Endometrial microvascular endothelial cells (primary cell): ENCODE results near the gene BBIP1. TPM values are rescaled to one million over a fixed set of nuclear protein-coding genes. Genes with fewer than 3 reads are reported as not detected.

Experiments used
- in situ Hi-C: cut with HindIII; loops from 2 replicates; pipeline ENCODE4 v1.10.0; 2017; ENCODE audit warnings: low sequenced_read_pairs, low pct_unique_long_range_greater_than_20kb; ENCODE audit errors: inconsistent ontology term
- total RNA-seq: library from RNA; depleted of rRNA; stranded (reverse); fragments of >200 nt; gene quantifications from one replicate; pipeline ENCODE4 v1.2.3, GENCODE V29; 2015; ENCODE audit errors: inconsistent ontology term

The BBIP1 gene
- total RNA-seq, 1 donor from 2014 or later, result 21.4 TPM

GRCh38 chr10:110867807-110868465 is 51.0 kb downstream of the BBIP1 start:
- in situ Hi-C loops, result loop anchor here (25.0 kb wide), 1 partner anchor 131 kb away; no protein-coding TSS in a partner anchor

DNA sequence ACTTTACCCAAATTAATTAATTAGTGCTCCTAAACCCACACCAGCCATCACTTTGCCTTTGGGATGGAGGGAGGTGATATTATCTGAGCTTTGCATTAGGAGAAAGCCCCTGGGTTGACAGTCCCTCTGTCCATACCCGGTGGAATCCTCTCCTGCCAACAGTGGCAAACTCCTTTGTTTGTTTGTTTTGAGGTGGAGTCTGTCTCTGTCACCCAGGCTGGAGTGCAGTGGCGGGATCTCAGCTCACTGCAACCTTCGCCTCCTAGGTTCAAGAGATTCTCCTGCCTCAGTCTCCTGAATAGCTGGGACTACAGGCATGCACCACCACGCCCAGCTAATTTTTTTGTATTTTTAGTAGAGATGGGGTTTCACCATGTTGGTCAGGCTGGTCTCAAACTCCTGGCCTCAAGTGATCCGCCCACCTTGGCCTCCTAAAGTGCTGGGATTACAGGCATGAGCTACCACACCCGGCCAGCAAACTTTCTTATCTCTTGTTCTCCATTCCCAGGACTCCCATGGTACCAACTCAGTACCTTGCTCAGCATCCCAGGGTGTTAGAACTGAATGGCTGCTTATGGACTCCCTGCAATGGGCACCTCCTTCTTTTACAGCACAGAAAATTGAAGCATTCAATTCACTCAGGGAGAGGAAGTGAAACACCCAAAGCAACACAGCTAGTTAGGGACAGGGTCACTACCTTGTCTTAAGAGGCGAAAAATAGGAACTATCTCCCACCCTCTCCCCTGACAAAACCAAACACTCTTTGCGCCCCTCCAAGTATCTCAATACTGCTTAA is 51.8 kb downstream of the BBIP1 start:
- in situ Hi-C loops, result loop anchor here (25.0 kb wide), 1 partner anchor 130 kb away; no protein-coding TSS in a partner anchor

DNA sequence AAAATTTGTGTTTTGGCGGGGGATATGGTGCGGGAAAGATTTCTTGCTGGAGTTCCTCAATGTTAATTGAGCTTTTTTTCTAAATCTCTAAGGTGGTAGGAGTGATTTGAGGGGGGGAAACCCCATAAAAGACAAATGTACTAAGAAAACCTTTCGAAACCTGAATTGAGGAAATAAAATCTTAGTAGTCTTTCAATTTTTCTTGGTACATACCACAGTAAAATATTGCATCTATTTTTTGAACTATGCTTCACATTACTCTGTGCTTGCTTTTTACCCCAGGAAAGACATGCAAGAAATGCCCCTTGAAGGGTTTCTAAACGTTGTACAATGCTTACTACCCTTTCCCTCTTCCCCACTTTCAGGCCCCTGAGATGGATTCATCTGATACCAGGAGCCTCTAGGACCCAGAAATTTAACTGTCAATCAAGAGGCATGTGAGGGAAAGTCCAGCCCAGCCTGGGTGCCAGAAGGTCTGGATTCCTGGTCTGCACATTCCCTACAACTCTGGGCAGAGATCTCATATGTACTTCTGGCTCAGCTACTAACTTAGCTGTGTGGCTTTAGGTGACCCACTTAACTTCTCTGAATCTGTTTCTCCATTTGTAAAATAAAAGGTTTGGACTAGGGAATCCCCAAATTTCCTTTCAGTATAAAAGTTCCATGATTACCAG is 53.0 kb downstream of the BBIP1 start:
- in situ Hi-C loops, result loop anchor here (25.0 kb wide), 1 partner anchor 129 kb away; no protein-coding TSS in a partner anchor

GRCh38 chr10:110865186-110865808 is 53.7 kb downstream of the BBIP1 start:
- in situ Hi-C loops, result loop anchor here (25.0 kb wide), 1 partner anchor 128 kb away; no protein-coding TSS in a partner anchor

- in situ Hi-C loops, result loop anchor here (25.0 kb wide), 1 partner anchor 127 kb away; no protein-coding TSS in a partner anchor
Observed at GRCh38 chr10:110864662-110865140, 54.3 kb downstream of the BBIP1 start.

GRCh38 chr10:110863956-110864355 is 55.0 kb downstream of the BBIP1 start:
- in situ Hi-C loops, result loop anchor here (25.0 kb wide), 1 partner anchor 127 kb away; no protein-coding TSS in a partner anchor

DNA sequence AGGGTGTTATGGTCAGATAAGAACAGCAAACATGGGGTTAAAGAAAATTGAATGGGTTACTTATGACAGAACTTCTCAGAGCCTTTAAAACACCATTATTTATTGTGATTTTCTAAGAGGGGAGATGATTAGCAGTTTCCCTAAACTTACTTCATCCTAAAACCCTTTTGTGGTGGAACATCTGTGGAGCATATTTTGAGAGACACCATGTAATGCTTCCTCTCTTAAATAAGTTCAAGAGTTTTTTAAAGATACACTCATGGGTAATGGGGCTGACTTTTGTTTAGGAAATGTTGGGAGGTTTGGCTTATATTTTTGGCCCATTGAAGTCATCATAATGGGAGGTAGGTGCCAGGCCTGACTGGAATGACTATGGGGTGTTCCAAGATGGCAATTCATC is 55.6 kb downstream of the BBIP1 start:
- in situ Hi-C loops, result loop anchor here (25.0 kb wide), 1 partner anchor 126 kb away; no protein-coding TSS in a partner anchor

- in situ Hi-C loops, result loop anchor here (25.0 kb wide), 1 partner anchor 126 kb away; no protein-coding TSS in a partner anchor
Observed at GRCh38 chr10:110862961-110863360, 56.0 kb downstream of the BBIP1 start.

- in situ Hi-C loops, result loop anchor here (25.0 kb wide), 1 partner anchor 125 kb away; no protein-coding TSS in a partner anchor
Observed at GRCh38 chr10:110861930-110862649, 56.9 kb downstream of the BBIP1 start.

DNA sequence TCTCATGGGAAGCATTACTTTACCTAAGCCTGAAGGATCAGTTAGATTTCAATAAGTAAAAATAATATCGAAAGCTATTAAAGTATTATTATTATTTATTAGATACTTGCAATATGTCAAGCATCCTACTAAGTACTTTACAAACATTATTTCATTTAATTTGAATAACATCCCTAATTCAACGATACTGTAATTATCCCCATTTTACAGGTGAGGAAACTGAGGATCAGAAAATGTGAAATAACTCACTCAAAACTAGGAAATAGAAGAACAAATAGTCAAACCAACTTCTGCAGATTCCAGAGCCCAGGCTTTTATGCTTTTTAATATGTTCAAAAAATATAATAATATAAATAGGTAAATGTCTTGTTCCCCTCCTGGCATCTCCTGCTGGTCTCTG is 57.5 kb downstream of the BBIP1 start:
- in situ Hi-C loops, result loop anchor here (25.0 kb wide), 1 partner anchor 124 kb away; no protein-coding TSS in a partner anchor

- in situ Hi-C loops, result loop anchor here (25.0 kb wide), 1 partner anchor 123 kb away; no protein-coding TSS in a partner anchor
Observed at GRCh38 chr10:110860576-110861241, 58.3 kb downstream of the BBIP1 start.

- in situ Hi-C loops, result loop anchor here (25.0 kb wide), 1 partner anchor 123 kb away; no protein-coding TSS in a partner anchor
Observed at GRCh38 chr10:110859973-110860376, 59.0 kb downstream of the BBIP1 start.

- in situ Hi-C loops, result loop anchor here (25.0 kb wide), 1 partner anchor 122 kb away; no protein-coding TSS in a partner anchor
Observed at GRCh38 chr10:110859206-110859972, 59.6 kb downstream of the BBIP1 start.

DNA sequence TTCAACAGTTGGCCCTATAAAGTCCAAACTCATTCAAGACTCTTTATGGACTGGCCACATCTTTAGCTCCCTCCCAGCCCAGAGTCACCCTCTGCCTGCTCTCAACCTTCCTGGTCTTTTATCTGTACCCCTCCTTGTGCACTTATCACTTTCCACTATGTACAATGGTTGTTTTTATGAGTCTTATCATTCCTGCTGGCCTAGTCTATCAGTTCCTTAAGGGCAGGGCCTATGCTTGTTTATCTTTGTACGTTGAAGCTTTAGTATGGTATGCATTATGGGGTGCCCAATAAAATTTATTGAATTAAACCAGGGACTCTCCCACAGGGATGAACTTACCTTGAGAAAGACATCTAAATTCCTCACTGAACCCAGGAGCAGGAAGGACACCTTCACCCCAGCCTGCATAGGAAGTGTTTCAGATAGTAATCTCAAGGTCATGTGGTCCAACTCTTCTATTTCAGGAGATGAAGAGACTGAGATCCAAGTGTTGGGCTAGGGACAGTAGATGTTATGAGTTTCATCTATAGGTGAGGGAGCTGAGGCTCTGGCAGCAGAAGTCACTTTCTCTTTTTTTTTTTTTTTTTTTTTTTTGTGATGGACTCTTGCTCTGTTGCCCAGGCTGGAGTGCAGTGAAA is 60.6 kb downstream of the BBIP1 start:
- in situ Hi-C loops, result loop anchor here (25.0 kb wide), 1 partner anchor 121 kb away; no protein-coding TSS in a partner anchor

GRCh38 chr10:110857265-110858171 is 61.5 kb downstream of the BBIP1 start:
- in situ Hi-C loops, result loop anchor here (25.0 kb wide), 1 partner anchor 120 kb away; no protein-coding TSS in a partner anchor
